HepG2 (cell line): Measurements from ENCODE around the gene BACH2. TPM values are rescaled to one million over a fixed set of nuclear protein-coding genes. Genes with fewer than 3 reads are reported as not detected.
A peak's percentile ranks its signal among the peaks of the same experiment; 100 is the strongest.

Experiments used
- ATAC-seq: fragments of 200-7000 bp; cut with Tn5 transposase; 3 replicates; pipeline ENCODE4 v1.9.1; 2020; ENCODE audit warnings: mild to moderate bottlenecking, moderate library complexity
- BruUV-seq: library from RNA; stranded (reverse); fragments of 400-500 nt; replicated peaks from 2 replicates; lab custom pipeline; 2021; lab: Mats Ljungman, UMichigan
- CTCF ChIA-PET: fragments of 300-600 bp; formaldehyde crosslinking; extraction: SDS; loops from one replicate; lab custom pipeline; 2021; ENCODE audit warnings: low total read pairs, inconsistent platforms, low intra/inter-chr PET ratio; lab: Yijun Ruan, JAX
- POLR2A ChIA-PET: fragments of 350-600 bp; sonication (Branson Sonifier 250); formaldehyde crosslinking; loops from one replicate; lab custom pipeline; 2020; ENCODE audit warnings: antibody characterized with exemption, inconsistent platforms; lab: Yijun Ruan, JAX
- DNase-seq: peaks from one replicate; pipeline ENCODE4 v3.0.0-alpha.2; 2015; ENCODE audit warnings: low spot score
- FAIRE-seq: peaks from 3 replicates; lab custom pipeline; 2011; peaks lifted over from hg19 to GRCh38; lab: Jason Lieb, UNC
- H2AFZ ChIP-seq: one replicate; pipeline ENCODE4 v1.6.1; 2011; ENCODE audit warnings: low read length, inconsistent platforms
- H3K27ac ChIP-seq: fragments of 300-600 bp; 3 replicates; pipeline ENCODE4 v1.8.0; 2011; ENCODE audit warnings: mixed run types, mild to moderate bottlenecking, mixed read lengths, low read length, inconsistent platforms; ENCODE audit not compliant: insufficient read depth; ENCODE audit errors: extremely low read length
- H3K27me3 ChIP-seq, 2 experiments: fragments of 200-600 bp in 1 of 2; 2 replicates in 1 of 2; 3 replicates in 1 of 2; pipeline versions ENCODE4 v1.6.0 to v1.8.0; 2011; ENCODE audit warnings: low read length in 2 of 2, mild to moderate bottlenecking in 2 of 2, moderate library complexity in 2 of 2, inconsistent platforms in 1 of 2; ENCODE audit not compliant: insufficient read depth in 2 of 2, control insufficient read depth in 1 of 2
- H3K36me3 ChIP-seq, 2 experiments: fragments of 200-600 bp in 1 of 2; replicated peaks in 1 of 2; 2 replicates in 1 of 2; 3 replicates in 1 of 2; pipeline versions ENCODE4 v1.5.1 to v1.8.0; 2011; ENCODE audit warnings: low read length in 2 of 2, inconsistent platforms in 1 of 2; ENCODE audit not compliant: insufficient read depth in 2 of 2, control insufficient read depth in 1 of 2
- H3K4me1 ChIP-seq: 2 replicates; pipeline ENCODE4 v1.5.1; 2012; ENCODE audit warnings: low read length, inconsistent platforms; ENCODE audit not compliant: insufficient read depth
- H3K4me2 ChIP-seq: 2 replicates; pipeline ENCODE4 v1.6.0; 2011; ENCODE audit warnings: low read depth, low read length, inconsistent platforms
- H3K4me3 ChIP-seq, 3 experiments: fragments of 200-600 bp in 1 of 3; sonication (generic), shearing (Covaris generic) in 1 of 3; replicated peaks in 1 of 3; 2 replicates each; pipeline ENCODE4 v1.5.1; 2011 to 2016; ENCODE audit warnings: low read length in 3 of 3, inconsistent platforms in 2 of 3, low read depth in 2 of 3, mild to moderate bottlenecking in 2 of 3, control low read depth in 1 of 3, mixed read lengths in 1 of 3; ENCODE audit not compliant: insufficient read depth in 1 of 3
- H3K79me2 ChIP-seq: one replicate; pipeline ENCODE4 v1.6.1; 2011; ENCODE audit warnings: low read length, inconsistent platforms; ENCODE audit not compliant: insufficient read depth
- H3K9ac ChIP-seq: 2 replicates; pipeline ENCODE4 v1.6.0; 2011; ENCODE audit warnings: mild to moderate bottlenecking, low read depth, low read length, inconsistent platforms; ENCODE audit not compliant: insufficient read depth
- H3K9me3 ChIP-seq: 2 replicates; pipeline ENCODE4 v1.5.1; 2012; ENCODE audit warnings: mild to moderate bottlenecking, low read length
- H4K20me1 ChIP-seq: 2 replicates; pipeline ENCODE4 v1.6.0; 2011; ENCODE audit warnings: inconsistent platforms, mild to moderate bottlenecking, low read length, moderate library complexity; ENCODE audit not compliant: insufficient read depth
- FOXA1 ChIP-seq, 2 experiments: fragments of 450-650 bp in 1 of 2; sonication (generic) in 1 of 2; formaldehyde crosslinking in 1 of 2; IDR thresholded peaks; 2 replicates each; pipeline versions ENCODE4 v1.4.0 to v1.6.1; 2016 to 2020; ENCODE audit warnings: missing genetic modification reagents in 1 of 2
- GLI4 ChIP-seq: sonication (generic); formaldehyde crosslinking; IDR thresholded peaks from 2 replicates; pipeline ENCODE4 v1.5.1; 2020; ENCODE audit warnings: missing genetic modification reagents, mild to moderate bottlenecking, moderate library complexity, borderline replicate concordance
- KLF12 ChIP-seq: sonication (generic); formaldehyde crosslinking; IDR thresholded peaks from 2 replicates; pipeline ENCODE4 v1.4.0; 2020; ENCODE audit warnings: missing genetic modification reagents, borderline replicate concordance
- LCORL ChIP-seq, 2 experiments: fragments of 450-650 bp in 1 of 2; sonication (generic) in 1 of 2; formaldehyde crosslinking in 1 of 2; IDR thresholded peaks; 2 replicates each; pipeline versions ENCODE4 v1.5.0 to v1.6.1; 2017 to 2020; ENCODE audit warnings: antibody characterized with exemption in 1 of 2, missing genetic modification reagents in 1 of 2
- MAFF ChIP-seq: IDR thresholded peaks from 2 replicates; pipeline ENCODE4 v1.6.1; 2011; ENCODE audit warnings: low read depth, low read length, improper control_type of control experiment
- MAFK ChIP-seq, 2 experiments: IDR thresholded peaks in 1 of 2; conservative IDR thresholded peaks in 1 of 2; 2 replicates each; pipeline ENCODE4 v1.6.1; 2011; ENCODE audit warnings: improper control_type of control experiment in 2 of 2, low read length in 2 of 2
- NFKB2 ChIP-seq: sonication (generic); formaldehyde crosslinking; IDR thresholded peaks from 2 replicates; pipeline ENCODE4 v1.4.0; 2020; ENCODE audit warnings: missing genetic modification reagents, borderline replicate concordance
- SALL1 ChIP-seq: sonication (generic); formaldehyde crosslinking; IDR thresholded peaks from 2 replicates; pipeline ENCODE4 v1.8.0; 2022; ENCODE audit warnings: mild to moderate bottlenecking, missing genetic modification reagents
- SP140L ChIP-seq: sonication (generic); formaldehyde crosslinking; IDR thresholded peaks from 2 replicates; pipeline ENCODE4 v1.4.0; 2020; ENCODE audit warnings: missing genetic modification reagents, borderline replicate concordance
- STAG1 ChIP-seq: sonication (generic); formaldehyde crosslinking; IDR thresholded peaks from 2 replicates; pipeline ENCODE4 v1.4.0; 2020; ENCODE audit warnings: missing genetic modification reagents
- TCF12 ChIP-seq, 2 experiments: fragments of 450-650 bp in 1 of 2; sonication (generic) in 1 of 2; formaldehyde crosslinking in 1 of 2; IDR thresholded peaks; 2 replicates each; pipeline versions ENCODE4 v1.6.1 to v1.8.0; 2017 to 2022; ENCODE audit warnings: antibody characterized with exemption in 1 of 2, mild to moderate bottlenecking in 1 of 2, missing genetic modification reagents in 1 of 2, moderate library complexity in 1 of 2
- THYN1 ChIP-seq: sonication (generic); formaldehyde crosslinking; IDR thresholded peaks from 2 replicates; pipeline ENCODE4 v1.8.1; 2023; ENCODE audit warnings: low read depth, mild to moderate bottlenecking, moderate library complexity, missing genetic modification reagents, borderline replicate concordance
- ZHX2 ChIP-seq, 2 experiments: sonication (generic) in 1 of 2; formaldehyde crosslinking in 1 of 2; IDR thresholded peaks; 2 replicates each; pipeline versions ENCODE4 v1.6.1 to v1.9.0; 2014 to 2022; ENCODE audit warnings: antibody characterized with exemption in 1 of 2, borderline replicate concordance in 1 of 2, inconsistent platforms in 1 of 2, low read depth in 1 of 2, missing genetic modification reagents in 1 of 2
- ZMAT3 ChIP-seq: sonication (generic); formaldehyde crosslinking; conservative IDR thresholded peaks from 2 replicates; pipeline ENCODE4 v1.7.0; 2021; ENCODE audit warnings: missing genetic modification reagents
- ZNF234 ChIP-seq: sonication (generic); formaldehyde crosslinking; conservative IDR thresholded peaks from 2 replicates; pipeline ENCODE4 v1.5.1; 2020; ENCODE audit warnings: mild to moderate bottlenecking, missing genetic modification reagents
- ZNF24 ChIP-seq: fragments of 450-650 bp; IDR thresholded peaks from 2 replicates; pipeline ENCODE4 v1.6.1; 2017; ENCODE audit warnings: antibody characterized with exemption, mild to moderate bottlenecking
- ZNF614 ChIP-seq: IDR thresholded peaks from 2 replicates; pipeline ENCODE4 v1.6.1; 2018; ENCODE audit warnings: missing biosample characterization, missing genetic modification reagents, inconsistent platforms, borderline replicate concordance
- whole genome bisulfite sequencing: methylation state at CpG from one replicate; pipeline ENCODE4 v1.1.6; 2017; ENCODE audit warnings: low lambda C conversion rate; 5-methylcytosine and 5-hydroxymethylcytosine counted together
- in situ Hi-C: cut with HindIII; loops from 2 replicates; pipeline ENCODE4 v1.10.0; 2017; ENCODE audit warnings: low pct_unique_long_range_greater_than_20kb; ENCODE audit not compliant: extremely low pct_ligation_motif_present
- intact Hi-C: fragments of 100-400 bp; cut with micrococcal nuclease; formaldehyde crosslinking; loops from one replicate; pipeline ENCODE4 v1.10.0; 2022; ENCODE audit not compliant: unreplicated experiment
- polyA plus RNA-seq, 8 experiments: library from polyadenylated mRNA; depleted of rRNA in 3 of 8; stranded (reverse) in 7 of 8; unstranded in 1 of 8; fragments of >200 nt; fragmentation: Illumina TruSeq in 4 of 8; extraction: Trizol in 4 of 8; gene quantifications; 2 replicates each; pipeline versions ENCODE4 v1.2.1 to v1.2.3, GENCODE V29; 2011 to 2016; ENCODE audit warnings: low read depth in 4 of 8, missing spikeins in 1 of 8, mixed read lengths in 1 of 8; ENCODE audit not compliant: insufficient read depth in 1 of 8
- total RNA-seq, 5 experiments: library from RNA; depleted of rRNA; stranded (reverse); fragments of >200 nt; fragmentation: Illumina TruSeq; extraction: Trizol; gene quantifications; 2 replicates each; pipeline ENCODE4 v1.2.3, GENCODE V29; 2016; ENCODE audit warnings: low read depth in 1 of 5

Gene BACH2
- total and polyA plus RNA-seq, 2 of the 13 experiments (the other 11 are each of a cell fraction or from before 2014, with no cell fraction given) = 0.01 TPM; not detected in 1

GRCh38 chr6:90140683-90141082 lies 156.0 kb downstream of the BACH2 start (continued):
- TF ChIP-seq ZHX2 (IDR thresholded peaks at IDR 0.05; ENCODE audit: low read depth) = no peak
- TF ChIP-seq ZHX2 (CRISPR knock-in tag; IDR thresholded peaks at IDR 0.05; ENCODE audit: borderline replicate concordance) = no peak
- TF ChIP-seq STAG1 (CRISPR knock-in tag) = no peak
- TF ChIP-seq ZMAT3 (CRISPR knock-in tag) = no peak
- TF ChIP-seq MAFF = peak; percentile 80
- no peak for TF ChIP-seq KLF12 (CRISPR knock-in tag)
- peak; percentile 66 to 92 for TF ChIP-seq MAFK (conservative IDR thresholded peaks at IDR 0.05 in 1 of 2, IDR thresholded peaks at IDR 0.05 in 1 of 2; ENCODE audit: low read length in 2 of 2)

GRCh38 chr6:90139272-90139817 lies 157.3 kb downstream of the BACH2 start:
- no peak for FAIRE-seq
- no peak overlapping the region for H3K4me3 ChIP-seq
- no peaks in the 10 kb centered on the region for H3K9me3 ChIP-seq
- no peaks in the 10 kb centered on the region; a peak in 2 of 5 replicates for H3K27me3 ChIP-seq
- ATAC-seq = no peak
- no peak for DNase-seq
- no peak overlapping the region for H3K9ac ChIP-seq
- no TSS peak for BruUV-seq
- H3K79me2 ChIP-seq = no peaks in the 10 kb centered on the region
- intact Hi-C loops (no loop called here), in situ Hi-C loops (no loop called here)
- CTCF ChIA-PET = no interaction called here
- no peaks in the 10 kb centered on the region for H4K20me1 ChIP-seq
- no peak overlapping the region for H2AFZ ChIP-seq
- POLR2A ChIA-PET = no interaction called here
- WGBS = 10% methylated on average over 7 of the region's 7 CpGs
- no peaks in the 10 kb centered on the region for H3K36me3 ChIP-seq
- H3K27ac ChIP-seq = no peak overlapping the region
- no peak overlapping the region for H3K4me2 ChIP-seq
- H3K4me1 ChIP-seq = no peaks in the 10 kb centered on the region
- TF ChIP-seq SALL1 (CRISPR knock-in tag) (no peak), ZNF24 (no peak), TCF12 (IDR thresholded peaks at IDR 0.05) (no peak), TCF12 (CRISPR knock-in tag; IDR thresholded peaks at IDR 0.05) (no peak), ZNF614 (CRISPR knock-in tag) (no peak), GLI4 (CRISPR knock-in tag) (no peak), NFKB2 (CRISPR knock-in tag) (no peak), ZNF234 (CRISPR knock-in tag) (no peak), LCORL (IDR thresholded peaks at IDR 0.05) (no peak), LCORL (CRISPR knock-in tag; IDR thresholded peaks at IDR 0.05) (no peak), FOXA1 (IDR thresholded peaks at IDR 0.05) (no peak), FOXA1 (CRISPR knock-in tag; IDR thresholded peaks at IDR 0.05) (no peak), SP140L (CRISPR knock-in tag) (no peak), THYN1 (CRISPR knock-in tag) (no peak)
